ENCODE measurements around the gene ZNF837.
A peak's percentile ranks its signal among the peaks of the same experiment; 100 is the strongest.

The ZNF837 gene

DNA sequence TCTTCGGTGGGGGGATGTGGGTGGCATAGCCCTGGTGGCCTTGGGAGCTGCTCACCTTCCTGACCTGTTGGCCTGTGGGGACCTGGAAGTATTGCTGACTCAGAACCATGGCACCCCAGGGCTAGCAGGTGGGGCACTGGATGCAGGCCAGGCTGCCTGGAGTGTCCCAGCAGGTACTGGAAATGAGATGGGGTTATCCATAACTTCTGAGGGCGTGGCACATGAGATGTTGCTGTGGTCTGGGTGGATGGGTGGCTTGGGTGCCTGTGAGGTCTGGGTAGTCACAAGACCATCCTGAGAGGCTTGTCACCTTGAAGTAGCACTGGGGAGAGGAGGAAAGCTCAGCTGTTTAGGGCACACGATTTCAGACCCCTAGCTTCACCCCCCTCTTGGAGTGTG, 14.0 kb upstream of the ZNF837 start:
- Histone ChIP-seq H3K36me3 (ENCODE audit: control insufficient read depth, insufficient read depth, low read length) (peaks cover 45% of the 10 kb centered on the region), H3K9ac (ENCODE audit: low read depth, low read length) (no peak overlapping the region), H3K9me3 (ENCODE audit: control insufficient read depth, insufficient read depth, low read length) (no peaks in the 10 kb centered on the region), H3K27me3 (ENCODE audit: control insufficient read depth, insufficient read depth, low read length) (peaks cover 17% of the 10 kb centered on the region), H3K4me1 (ENCODE audit: control insufficient read depth, insufficient read depth, low read length) (no peaks in the 10 kb centered on the region), H3K4me3 (ENCODE audit: low read depth, low read length) (no peak overlapping the region)

GRCh38 chr19:58393725-58394033, 12.8 kb upstream of the ZNF837 start:
- peaks cover 17% of the 10 kb centered on the region for H3K27me3 ChIP-seq (ENCODE audit: control insufficient read depth, insufficient read depth, low read length)
- H3K4me3 ChIP-seq (ENCODE audit: low read depth, low read length) = no peak overlapping the region
- H3K9ac ChIP-seq (ENCODE audit: low read depth, low read length) = no peak overlapping the region
- peaks cover 2% of the 10 kb centered on the region for H3K4me1 ChIP-seq (ENCODE audit: control insufficient read depth, insufficient read depth, low read length)
- no peaks in the 10 kb centered on the region for H3K9me3 ChIP-seq (ENCODE audit: control insufficient read depth, insufficient read depth, low read length)
- H3K36me3 ChIP-seq (ENCODE audit: control insufficient read depth, insufficient read depth, low read length) = peaks cover 49% of the 10 kb centered on the region

DNA sequence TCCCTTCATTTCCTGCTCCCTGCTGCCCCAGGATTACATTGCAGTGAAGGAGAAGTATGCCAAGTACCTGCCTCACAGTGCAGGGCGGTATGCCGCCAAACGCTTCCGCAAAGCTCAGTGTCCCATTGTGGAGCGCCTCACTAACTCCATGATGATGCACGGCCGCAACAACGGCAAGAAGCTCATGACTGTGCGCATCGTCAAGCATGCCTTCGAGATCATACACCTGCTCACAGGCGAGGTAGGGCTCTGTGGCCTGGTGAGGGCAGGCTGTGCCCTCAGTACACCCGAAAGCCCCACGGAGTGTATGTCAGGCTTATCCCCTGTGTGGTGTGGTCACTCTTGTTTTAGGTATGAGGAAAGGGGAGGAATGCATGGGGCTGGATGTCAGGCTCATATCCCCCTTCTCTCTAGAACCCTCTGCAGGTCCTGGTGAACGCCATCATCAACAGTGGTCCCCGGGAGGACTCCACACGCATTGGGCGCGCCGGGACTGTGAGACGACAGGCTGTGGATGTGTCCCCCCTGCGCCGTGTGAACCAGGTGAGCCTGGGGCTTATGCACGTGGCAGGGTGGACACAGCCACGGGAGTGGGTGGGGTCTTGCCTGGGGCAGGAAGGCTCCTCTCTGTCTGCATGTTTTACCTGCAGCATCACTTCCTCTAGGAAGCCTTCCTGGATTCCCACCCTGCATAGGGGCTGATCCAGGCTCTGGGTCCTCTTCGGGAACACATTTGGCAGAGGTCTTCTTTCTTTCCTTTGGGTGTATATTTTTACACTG, 12.3 kb upstream of the ZNF837 start:
- Histone ChIP-seq H3K4me1 (ENCODE audit: control insufficient read depth, insufficient read depth, low read length) (peaks cover 5% of the 10 kb centered on the region), H3K27me3 (ENCODE audit: control insufficient read depth, insufficient read depth, low read length) (peaks cover 14% of the 10 kb centered on the region), H3K36me3 (ENCODE audit: control insufficient read depth, insufficient read depth, low read length) (peaks cover 53% of the 10 kb centered on the region), H3K4me3 (ENCODE audit: low read depth, low read length) (no peak overlapping the region), H3K9ac (ENCODE audit: low read depth, low read length) (no peak overlapping the region), H3K9me3 (ENCODE audit: control insufficient read depth, insufficient read depth, low read length) (no peaks in the 10 kb centered on the region)

GRCh38 chr19:58388175-58388526, 7.3 kb upstream of the ZNF837 start:
- Histone ChIP-seq H3K27me3 (ENCODE audit: control insufficient read depth, insufficient read depth, low read length) (no peaks in the 10 kb centered on the region), H3K36me3 (ENCODE audit: control insufficient read depth, insufficient read depth, low read length) (peaks cover 42% of the 10 kb centered on the region), H3K4me3 (ENCODE audit: low read depth, low read length) (peak overlapping the region; percentile 98), H3K9ac (ENCODE audit: low read depth, low read length) (peak overlapping the region; percentile 62), H3K4me1 (ENCODE audit: control insufficient read depth, insufficient read depth, low read length) (peaks cover 5% of the 10 kb centered on the region), H3K9me3 (ENCODE audit: control insufficient read depth, insufficient read depth, low read length) (no peaks in the 10 kb centered on the region)

GRCh38 chr19:58387338-58388174, 6.7 kb upstream of the ZNF837 start:
- Histone ChIP-seq H3K27me3 (ENCODE audit: control insufficient read depth, insufficient read depth, low read length) (no peaks in the 10 kb centered on the region), H3K9ac (ENCODE audit: low read depth, low read length) (peak overlapping the region; percentile 87), H3K4me1 (ENCODE audit: control insufficient read depth, insufficient read depth, low read length) (peaks cover 5% of the 10 kb centered on the region), H3K9me3 (ENCODE audit: control insufficient read depth, insufficient read depth, low read length) (no peaks in the 10 kb centered on the region), H3K4me3 (ENCODE audit: low read depth, low read length) (peak overlapping the region; percentile 98), H3K36me3 (ENCODE audit: control insufficient read depth, insufficient read depth, low read length) (peaks cover 37% of the 10 kb centered on the region)

DNA sequence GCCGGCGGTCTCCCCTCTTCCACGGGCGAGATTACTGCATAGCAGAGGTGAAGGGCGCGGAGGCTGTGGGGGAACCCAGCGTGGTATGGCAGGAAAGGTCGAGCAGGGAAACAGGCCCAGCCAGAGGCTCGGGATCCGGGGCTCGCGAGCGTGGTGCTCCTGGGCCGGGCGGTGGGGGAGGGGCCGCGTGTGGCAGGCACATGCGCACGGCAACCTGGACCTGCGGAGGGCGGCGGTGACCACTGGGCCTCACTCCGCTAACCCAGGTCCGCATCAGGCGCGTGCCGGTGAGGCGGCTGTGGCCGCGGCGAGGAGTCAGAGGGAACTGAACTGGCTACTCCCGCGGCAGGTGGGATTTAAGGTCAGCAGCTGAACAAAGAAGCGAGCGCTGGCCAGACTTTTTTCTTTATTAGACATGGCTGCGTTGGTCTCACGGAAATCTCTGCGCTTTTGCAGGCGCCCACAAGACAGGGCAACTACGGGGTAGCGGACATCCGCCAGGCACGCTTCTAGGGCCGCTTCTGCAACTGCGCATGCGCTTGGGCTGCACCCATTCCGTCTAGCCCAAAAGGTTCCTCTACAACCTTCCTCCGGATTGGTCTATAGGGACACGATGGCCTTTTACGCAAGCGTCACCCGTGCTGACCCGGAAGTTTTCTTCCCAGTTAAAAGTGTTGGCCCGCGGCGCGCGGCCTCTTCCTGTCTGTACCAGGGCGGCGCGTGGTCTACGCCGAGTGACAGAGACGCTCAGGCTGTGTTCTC, 5.9 kb upstream of the ZNF837 start, which contains the start of gene RPS5:
Gene RPS5 (plus strand): TSS at position 694 of the 762 bp plus-strand sequence. CDS start 869 bp downstream, outside the sequence.
- H3K36me3 ChIP-seq (ENCODE audit: control insufficient read depth, insufficient read depth, low read length) = peaks cover 31% of the 10 kb centered on the region
- peak within 1 kb of the TSS; percentile 98 for H3K4me3 ChIP-seq (ENCODE audit: low read depth, low read length)
- H3K9ac ChIP-seq (ENCODE audit: low read depth, low read length) = peak within 1 kb of the TSS; percentile 92
- no peaks in the 10 kb centered on the region for H3K9me3 ChIP-seq (ENCODE audit: control insufficient read depth, insufficient read depth, low read length)
- no peaks in the 10 kb centered on the region for H3K27me3 ChIP-seq (ENCODE audit: control insufficient read depth, insufficient read depth, low read length)
- H3K4me1 ChIP-seq (ENCODE audit: control insufficient read depth, insufficient read depth, low read length) = peaks cover 5% of the 10 kb centered on the region

DNA sequence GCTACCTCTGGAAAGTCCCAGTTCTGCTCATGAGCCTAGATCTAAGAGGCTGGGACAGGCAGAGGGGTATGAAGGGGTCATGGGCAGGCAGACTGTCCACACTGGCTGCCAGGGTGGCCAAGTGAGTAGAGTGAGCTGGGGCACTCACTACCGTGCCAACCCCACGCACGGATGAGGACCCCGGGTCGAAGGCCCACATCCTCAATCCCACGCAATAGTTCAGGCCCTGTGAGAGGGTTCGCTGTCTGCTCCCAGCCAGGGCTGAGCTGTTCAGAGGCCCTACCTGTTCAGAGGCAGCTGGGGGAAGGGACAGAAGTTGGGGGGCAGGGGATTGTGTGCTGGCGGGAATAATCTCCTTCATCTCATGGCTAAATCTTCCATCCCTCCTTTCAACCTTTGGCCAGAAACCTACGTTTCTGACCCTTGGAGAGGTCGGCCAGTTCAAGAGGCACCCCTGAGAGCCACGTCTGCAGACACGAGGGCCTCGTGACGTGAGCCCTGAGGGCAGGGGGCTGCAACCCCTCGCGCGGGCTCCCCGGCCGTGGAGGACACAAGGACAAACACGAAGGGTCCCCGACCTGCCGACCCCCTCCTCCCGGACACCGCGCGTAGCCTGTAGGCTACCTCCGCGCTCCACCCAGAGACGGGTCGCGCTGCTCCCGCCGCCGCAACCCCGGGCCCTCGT, 5.2 kb upstream of the ZNF837 start:
- Histone ChIP-seq H3K4me1 (ENCODE audit: control insufficient read depth, insufficient read depth, low read length) (peaks cover 5% of the 10 kb centered on the region), H3K9me3 (ENCODE audit: control insufficient read depth, insufficient read depth, low read length) (no peaks in the 10 kb centered on the region), H3K36me3 (ENCODE audit: control insufficient read depth, insufficient read depth, low read length) (peaks cover 25% of the 10 kb centered on the region)

DNA sequence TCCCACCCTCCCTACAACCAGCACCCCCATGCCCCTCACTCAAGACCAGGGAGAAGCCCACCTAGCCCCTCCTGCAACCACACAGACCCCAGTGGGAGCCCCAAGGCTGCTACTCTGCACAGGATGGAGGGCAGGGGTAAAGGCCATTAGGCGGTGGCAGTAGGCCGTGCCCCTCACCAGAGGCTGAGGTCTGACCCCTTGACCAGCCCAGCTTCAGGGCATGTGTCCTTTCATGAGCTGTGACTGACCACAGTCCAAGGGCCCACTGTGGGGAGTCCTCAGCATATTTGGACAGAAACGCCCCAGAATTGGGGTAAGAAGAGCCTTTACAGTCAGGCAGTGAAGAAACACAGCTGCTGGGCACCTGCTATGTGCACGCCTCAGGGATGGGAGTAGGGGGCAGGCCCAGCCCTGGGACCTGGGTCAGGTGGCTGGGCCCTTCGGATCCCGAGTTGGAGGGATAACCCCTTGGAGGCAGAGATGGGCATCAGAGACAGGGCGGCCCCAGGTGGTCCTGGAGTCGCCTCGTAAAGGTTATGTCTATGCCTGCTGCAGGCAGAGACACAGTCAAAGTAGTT, 4.6 kb upstream of the ZNF837 start:
- Histone ChIP-seq H3K9ac (ENCODE audit: low read depth, low read length) (peak overlapping the region; percentile 92), H3K4me1 (ENCODE audit: control insufficient read depth, insufficient read depth, low read length) (peaks cover 5% of the 10 kb centered on the region), H3K27me3 (ENCODE audit: control insufficient read depth, insufficient read depth, low read length) (no peaks in the 10 kb centered on the region), H3K9me3 (ENCODE audit: control insufficient read depth, insufficient read depth, low read length) (no peaks in the 10 kb centered on the region), H3K36me3 (ENCODE audit: control insufficient read depth, insufficient read depth, low read length) (peaks cover 20% of the 10 kb centered on the region), H3K4me3 (ENCODE audit: low read depth, low read length) (peak overlapping the region; percentile 98)

More for the DNA sequence above, 5.2 kb upstream of the ZNF837 start:
- peak overlapping the region; percentile 92 for H3K9ac ChIP-seq (ENCODE audit: low read depth, low read length)
- H3K27me3 ChIP-seq (ENCODE audit: control insufficient read depth, insufficient read depth, low read length) = no peaks in the 10 kb centered on the region
- peak overlapping the region; percentile 98 for H3K4me3 ChIP-seq (ENCODE audit: low read depth, low read length)

- H3K36me3 ChIP-seq (ENCODE audit: control insufficient read depth, insufficient read depth, low read length) = peaks cover 7% of the 10 kb centered on the region
- no peak overlapping the region for H3K9ac ChIP-seq (ENCODE audit: low read depth, low read length)
- no peak overlapping the region for H3K4me3 ChIP-seq (ENCODE audit: low read depth, low read length)
- H3K9me3 ChIP-seq (ENCODE audit: control insufficient read depth, insufficient read depth, low read length) = no peaks in the 10 kb centered on the region
- H3K27me3 ChIP-seq (ENCODE audit: control insufficient read depth, insufficient read depth, low read length) = no peaks in the 10 kb centered on the region
- peaks cover 3% of the 10 kb centered on the region for H3K4me1 ChIP-seq (ENCODE audit: control insufficient read depth, insufficient read depth, low read length)
These were observed 2.3 kb upstream of the ZNF837 start for GRCh38 chr19:58382997-58383603.

DNA sequence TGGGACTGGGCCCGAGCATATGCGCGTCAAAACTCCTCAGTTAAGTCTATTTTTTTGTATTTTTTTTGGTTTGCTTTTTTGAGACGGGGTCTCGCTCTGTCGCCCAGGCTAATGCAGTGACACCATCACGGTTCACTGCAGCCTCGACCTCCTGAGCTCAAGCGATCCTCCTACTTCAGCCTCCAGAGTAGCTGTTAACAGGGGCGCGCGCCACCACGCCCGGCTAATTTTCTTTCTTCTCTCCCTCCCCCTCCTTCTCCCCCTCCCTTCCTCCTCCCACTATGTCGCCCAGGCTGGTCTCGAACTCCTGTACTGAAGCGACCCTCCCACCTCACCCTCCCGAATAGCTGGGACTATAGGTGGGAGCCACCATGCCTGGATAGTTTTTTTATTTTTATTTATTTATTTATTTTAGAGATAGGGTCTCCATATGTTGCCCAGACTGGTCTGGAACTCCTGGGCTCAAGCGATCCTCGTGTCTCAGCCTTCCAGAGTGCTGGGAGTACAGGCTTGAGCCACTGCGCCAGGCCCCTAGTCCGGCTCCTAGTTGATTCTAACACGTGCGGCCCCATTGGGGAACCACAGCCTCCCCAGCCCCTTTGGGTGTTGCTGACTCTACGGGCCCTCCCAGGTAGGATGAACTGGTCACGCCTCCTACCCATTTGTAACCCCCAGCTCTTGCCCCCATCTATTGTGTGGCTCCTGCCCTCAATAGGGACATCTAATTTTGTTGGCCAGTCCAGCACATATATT, 806 bp upstream of the ZNF837 start:
- H3K9ac ChIP-seq (ENCODE audit: low read depth, low read length) = no peak overlapping the region
- H3K4me3 ChIP-seq (ENCODE audit: low read depth, low read length) = peak overlapping the region; percentile 92
- no peaks in the 10 kb centered on the region for H3K9me3 ChIP-seq (ENCODE audit: control insufficient read depth, insufficient read depth, low read length)
- no peaks in the 10 kb centered on the region for H3K36me3 ChIP-seq (ENCODE audit: control insufficient read depth, insufficient read depth, low read length)
- H3K27me3 ChIP-seq (ENCODE audit: control insufficient read depth, insufficient read depth, low read length) = no peaks in the 10 kb centered on the region
- peaks cover 3% of the 10 kb centered on the region for H3K4me1 ChIP-seq (ENCODE audit: control insufficient read depth, insufficient read depth, low read length)

Measured in iPS-15b (cell line).